ENCODE results near the gene HGS. TPM values are rescaled to one million over a fixed set of nuclear protein-coding genes. Genes with fewer than 3 reads are reported as not detected.
A peak's percentile ranks its signal among the peaks of the same experiment; 100 is the strongest.

HGS gene
- total and polyA plus RNA-seq, 2 of the 13 experiments (the other 11 are each of a cell fraction or from before 2014, with no cell fraction given) = 73.3 to 78.1 TPM

GRCh38 chr17:81655378-81656117, 28.3 kb upstream of the HGS start (continued):
- TF ChIP-seq GATAD2A (CRISPR knock-in tag; IDR thresholded peaks at IDR 0.05) (peak; percentile 37; the same call in 1 of the 2 replicates), TBX3 (IDR thresholded peaks at IDR 0.05; ENCODE audit: borderline replicate concordance) (no peak), BORCS8-MEF2B (CRISPR knock-in tag; IDR thresholded peaks at IDR 0.05) (no peak; the same call in 1 of the 2 replicates), DPF2 (CRISPR knock-in tag; IDR thresholded peaks at IDR 0.05; ENCODE audit: borderline replicate concordance, low read depth) (no peak), BCLAF1 (IDR thresholded peaks at IDR 0.05) (no peak), HOXD1 (CRISPR knock-in tag; IDR thresholded peaks at IDR 0.05) (no peak), ESRRA (CRISPR knock-in tag; IDR thresholded peaks at IDR 0.05; ENCODE audit: low read depth) (peak; percentile 68), ZFYVE20 (CRISPR knock-in tag; IDR thresholded peaks at IDR 0.05; ENCODE audit: borderline replicate concordance, low read depth) (no peak), ZNF782 (CRISPR knock-in tag; IDR thresholded peaks at IDR 0.05; ENCODE audit: borderline replicate concordance) (peak; percentile 35; the same call in 1 of the 2 replicates), NBN (conservative IDR thresholded peaks at IDR 0.05) (no peak), ZNF609 (CRISPR knock-in tag; IDR thresholded peaks at IDR 0.05; ENCODE audit: borderline replicate concordance) (0 out of 2 replicates have a peak, but pooled peaks have one; percentile 32), PHB2 (IDR thresholded peaks at IDR 0.05; ENCODE audit: partially characterized antibody) (no peak)
- TF ChIP-seq, protein P1, sequence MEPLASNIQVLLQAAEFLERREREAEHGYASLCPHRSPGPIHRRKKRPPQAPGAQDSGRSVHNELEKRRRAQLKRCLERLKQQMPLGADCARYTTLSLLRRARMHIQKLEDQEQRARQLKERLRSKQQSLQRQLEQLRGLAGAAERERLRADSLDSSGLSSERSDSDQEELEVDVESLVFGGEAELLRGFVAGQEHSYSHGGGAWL (CRISPR knock-in tag; IDR thresholded peaks at IDR 0.05) = peak; percentile 39; the same call in 1 of the 2 replicates
- TF ChIP-seq, protein P2, sequence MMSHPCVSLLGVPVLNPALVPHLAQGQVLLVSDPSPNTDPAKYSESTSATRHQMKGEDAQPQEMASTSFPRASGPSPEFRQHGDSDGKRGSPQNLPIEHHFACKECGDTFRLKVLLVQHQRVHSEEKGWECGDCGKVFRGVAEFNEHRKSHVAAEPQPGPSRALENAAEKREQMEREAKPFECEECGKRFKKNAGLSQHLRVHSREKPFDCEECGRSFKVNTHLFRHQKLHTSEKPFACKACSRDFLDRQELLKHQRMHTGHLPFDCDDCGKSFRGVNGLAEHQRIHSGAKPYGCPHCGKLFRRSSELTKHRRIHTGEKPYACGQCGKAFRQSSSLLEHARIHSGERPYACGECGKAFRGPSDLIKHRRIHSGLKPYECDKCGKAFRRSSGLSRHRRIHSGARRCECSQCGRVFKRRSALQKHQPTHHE (CRISPR knock-in tag; IDR thresholded peaks at IDR 0.05; ENCODE audit: borderline replicate concordance) = no peak
- TF ChIP-seq, protein P3, sequence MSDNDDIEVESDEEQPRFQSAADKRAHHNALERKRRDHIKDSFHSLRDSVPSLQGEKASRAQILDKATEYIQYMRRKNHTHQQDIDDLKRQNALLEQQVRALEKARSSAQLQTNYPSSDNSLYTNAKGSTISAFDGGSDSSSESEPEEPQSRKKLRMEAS (IDR thresholded peaks at IDR 0.05) = peak; percentile 83
